Erythroblast (primary cell): Measurements from ENCODE around the gene OSTM1.

Experiments used
- GATA1 ChIP-seq: IDR thresholded peaks from 2 replicates; pipeline ENCODE4 v1.6.1; 2011; ENCODE audit warnings: low read depth, mild to moderate bottlenecking, control low read depth, low read length, moderate library complexity
- POLR2A ChIP-seq: IDR thresholded peaks from 2 replicates; pipeline ENCODE4 v1.6.1; 2011; ENCODE audit warnings: mild to moderate bottlenecking, low read length

DNA sequence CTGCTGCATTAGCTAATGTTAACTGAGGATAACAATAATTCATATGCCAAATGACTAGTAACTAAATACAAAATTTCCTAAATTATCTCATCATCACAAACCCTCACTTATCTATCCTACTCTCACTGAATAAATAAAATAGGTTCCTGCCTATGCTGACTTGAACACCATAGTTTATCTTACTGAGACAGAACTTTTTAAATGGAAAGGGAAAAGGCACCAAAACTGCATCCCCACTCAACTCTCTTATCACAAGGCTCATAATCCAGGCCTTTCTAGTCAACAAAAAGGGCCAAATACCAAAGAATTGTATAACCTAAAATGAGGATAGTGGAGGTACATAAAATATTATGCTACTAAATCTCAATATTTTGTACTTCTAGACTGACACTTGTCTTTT is 23.1 kb downstream of the OSTM1 start:
- TF ChIP-seq POLR2A, result no peak
- no peak for TF ChIP-seq GATA1
